Endothelial cell of umbilical vein (primary cell): ENCODE results near the gene JAZF1.

Source experiments
- EZH2 ChIP-seq: IDR thresholded peaks from 2 replicates; pipeline ENCODE4 v1.6.1; 2012; ENCODE audit warnings: borderline replicate concordance, low read depth, mild to moderate bottlenecking, moderate library complexity, low read length, inconsistent platforms; ENCODE audit not compliant: severe bottlenecking
- FOS ChIP-seq: IDR thresholded peaks from 2 replicates; pipeline ENCODE4 v1.6.1; 2011; ENCODE audit warnings: mild to moderate bottlenecking, low read length, moderate library complexity, borderline replicate concordance; ENCODE audit not compliant: insufficient read depth
- GATA2 ChIP-seq: IDR thresholded peaks from 2 replicates; pipeline ENCODE4 v1.7.0; 2011; ENCODE audit warnings: low read depth, mild to moderate bottlenecking, moderate library complexity, mixed read lengths, low read length; ENCODE audit not compliant: insufficient read length, insufficient read depth
- MYC ChIP-seq: IDR thresholded peaks from one replicate; pipeline ENCODE4 v1.6.1; 2011; ENCODE audit warnings: mild to moderate bottlenecking, low read depth, low read length
- POLR2A ChIP-seq: IDR thresholded peaks from 2 replicates; pipeline ENCODE4 v1.6.1; 2012; ENCODE audit warnings: low read depth, mild to moderate bottlenecking, control low read depth, low read length
- POLR2AphosphoS5 ChIP-seq: IDR thresholded peaks from 2 replicates; pipeline ENCODE4 v1.6.1; 2012; ENCODE audit warnings: low read depth, mild to moderate bottlenecking, control low read depth, low read length, moderate library complexity; ENCODE audit not compliant: insufficient read depth
- TF ChIP-seq, protein P1 (sequence below), 2 donors: IDR thresholded peaks; 1 replicate in 1 of 2; 2 replicates in 1 of 2; pipeline ENCODE4 v1.5.1; 2011; ENCODE audit warnings: low read length in 2 of 2, mild to moderate bottlenecking in 2 of 2, moderate library complexity in 2 of 2, control low read depth in 1 of 2, inconsistent platforms in 1 of 2, low read depth in 1 of 2; ENCODE audit not compliant: insufficient read depth in 1 of 2; ENCODE audit errors: extremely low read depth in 1 of 2
- TF ChIP-seq, protein P2 (sequence below): IDR thresholded peaks from 2 replicates; pipeline ENCODE4 v1.6.1; 2011; ENCODE audit not compliant: insufficient read depth, insufficient read length

DNA sequence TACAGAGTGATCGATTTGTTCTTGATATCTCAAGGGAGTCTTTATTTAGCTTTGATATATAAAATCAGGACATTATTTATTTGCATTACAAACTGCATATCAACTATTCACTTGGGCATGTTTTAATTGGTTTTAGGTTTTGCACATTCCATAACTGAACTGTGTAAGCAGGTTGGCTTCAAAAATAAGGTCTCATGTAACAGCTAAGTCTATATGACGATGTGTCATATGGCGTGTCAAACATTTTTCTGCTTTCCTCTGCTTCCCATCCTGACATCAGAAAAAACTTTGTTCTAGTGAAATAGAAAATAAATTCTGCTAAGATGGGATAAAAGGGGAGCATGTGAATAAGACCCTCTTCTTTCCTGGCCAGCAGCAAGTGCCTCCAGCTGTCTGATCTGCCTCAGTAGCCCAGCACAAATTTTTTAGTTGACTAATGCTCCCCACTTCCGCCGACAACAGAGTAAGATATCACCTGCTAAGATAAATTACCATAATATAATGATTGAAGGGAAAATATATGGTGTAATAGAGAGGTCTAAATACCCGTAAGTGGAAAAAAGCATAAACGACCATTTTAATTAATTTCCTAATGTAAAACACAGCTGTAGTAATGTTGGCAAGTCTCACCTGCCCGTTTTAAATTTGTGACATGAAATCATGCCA lies 260.2 kb downstream of the JAZF1 start:
- TF ChIP-seq POLR2A (no peak), FOS (no peak), POLR2AphosphoS5 (no peak), EZH2 (no peak), GATA2 (no peak), MYC (no peak)
- TF ChIP-seq, protein P1, sequence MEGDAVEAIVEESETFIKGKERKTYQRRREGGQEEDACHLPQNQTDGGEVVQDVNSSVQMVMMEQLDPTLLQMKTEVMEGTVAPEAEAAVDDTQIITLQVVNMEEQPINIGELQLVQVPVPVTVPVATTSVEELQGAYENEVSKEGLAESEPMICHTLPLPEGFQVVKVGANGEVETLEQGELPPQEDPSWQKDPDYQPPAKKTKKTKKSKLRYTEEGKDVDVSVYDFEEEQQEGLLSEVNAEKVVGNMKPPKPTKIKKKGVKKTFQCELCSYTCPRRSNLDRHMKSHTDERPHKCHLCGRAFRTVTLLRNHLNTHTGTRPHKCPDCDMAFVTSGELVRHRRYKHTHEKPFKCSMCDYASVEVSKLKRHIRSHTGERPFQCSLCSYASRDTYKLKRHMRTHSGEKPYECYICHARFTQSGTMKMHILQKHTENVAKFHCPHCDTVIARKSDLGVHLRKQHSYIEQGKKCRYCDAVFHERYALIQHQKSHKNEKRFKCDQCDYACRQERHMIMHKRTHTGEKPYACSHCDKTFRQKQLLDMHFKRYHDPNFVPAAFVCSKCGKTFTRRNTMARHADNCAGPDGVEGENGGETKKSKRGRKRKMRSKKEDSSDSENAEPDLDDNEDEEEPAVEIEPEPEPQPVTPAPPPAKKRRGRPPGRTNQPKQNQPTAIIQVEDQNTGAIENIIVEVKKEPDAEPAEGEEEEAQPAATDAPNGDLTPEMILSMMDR (IDR thresholded peaks at IDR 0.05; ENCODE audit: extremely low read depth in 1 of 2, insufficient read depth in 1 of 2, low read depth in 1 of 2, low read length in 2 of 2), result no peak
- TF ChIP-seq, protein P2, sequence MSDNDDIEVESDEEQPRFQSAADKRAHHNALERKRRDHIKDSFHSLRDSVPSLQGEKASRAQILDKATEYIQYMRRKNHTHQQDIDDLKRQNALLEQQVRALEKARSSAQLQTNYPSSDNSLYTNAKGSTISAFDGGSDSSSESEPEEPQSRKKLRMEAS, result no peak
